Progenitor cell of endocrine pancreas (in vitro differentiated cells): ENCODE measurements around the gene INSL3. TPM values are rescaled to one million over a fixed set of nuclear protein-coding genes. Genes with fewer than 3 reads are reported as not detected.
A peak's percentile ranks its signal among the peaks of the same experiment; 100 is the strongest.
"Not testable (repeated sequence)": the region's sequence is repeated elsewhere in the genome, so short reads cannot be mapped to it uniquely, and the experiment has no call there.

Experiments
- DNase-seq: peaks from one replicate; pipeline ENCODE4 v3.0.0; 2021; ENCODE audit warnings: low spot score; ENCODE audit not compliant: unreplicated experiment
- H3K27ac Mint-ChIP-seq: 2 replicates; pipeline ENCODE4 v1.8.0; 2021; ENCODE audit warnings: mild to moderate bottlenecking, moderate library complexity, mixed read lengths
- H3K27me3 Mint-ChIP-seq: 2 replicates; pipeline ENCODE4 v1.8.0; 2021; ENCODE audit warnings: mixed read lengths
- H3K36me3 Mint-ChIP-seq: 2 replicates; pipeline ENCODE4 v1.8.0; 2022; ENCODE audit warnings: mixed read lengths; ENCODE audit not compliant: insufficient read depth
- H3K4me1 Mint-ChIP-seq: 2 replicates; pipeline ENCODE4 v1.8.0; 2021; ENCODE audit warnings: low read depth, mixed read lengths
- H3K4me3 Mint-ChIP-seq: 2 replicates; pipeline ENCODE4 v1.8.0; 2021; ENCODE audit warnings: low read depth, mild to moderate bottlenecking, moderate library complexity, mixed read lengths
- H3K9me3 Mint-ChIP-seq: 2 replicates; pipeline ENCODE4 v1.8.0; 2021; ENCODE audit warnings: low read depth, mixed read lengths
- total RNA-seq: library from RNA; stranded (reverse); gene quantifications from 2 replicates; pipeline ENCODE4 v1.2.1, GENCODE V29; 2021
- TF ChIP-seq, protein P1 (sequence below): fragments of 200-600 bp; sonication (generic); IDR thresholded peaks from one replicate; pipeline ENCODE4 v1.5.0; 2021; ENCODE audit warnings: antibody characterized with exemption, mild to moderate bottlenecking; ENCODE audit not compliant: unreplicated experiment

The INSL3 gene
- total RNA-seq, 1 donor from 2014 or later = not detected

DNA sequence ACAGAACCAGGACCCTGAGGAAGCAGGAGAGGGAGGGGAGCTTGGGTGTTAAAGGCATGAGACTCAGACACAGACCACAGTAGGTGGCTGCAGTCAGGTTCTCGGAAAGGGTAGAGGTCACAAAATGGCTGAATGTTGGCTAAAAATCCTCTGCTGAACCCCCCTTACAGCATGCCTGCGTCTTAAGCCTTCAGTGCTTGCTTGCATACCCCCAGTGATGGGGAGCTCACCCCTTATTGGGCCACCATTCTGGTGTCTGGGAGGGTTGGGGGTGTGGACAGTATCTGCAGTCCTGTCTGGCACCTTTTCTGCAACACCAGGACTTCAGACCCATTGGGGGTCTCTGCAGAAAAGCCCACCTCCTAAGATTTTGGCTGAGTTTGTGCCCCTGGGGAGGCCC, 40.5 kb downstream of the INSL3 start:
- Mint-ChIP-seq H3K4me3 (no peak overlapping the region), H3K36me3 (no peaks in the 10 kb centered on the region), H3K27me3 (peaks cover 30% of the 10 kb centered on the region), H3K27ac (no peak overlapping the region), H3K4me1 (peaks cover 3% of the 10 kb centered on the region), H3K9me3 (no peaks in the 10 kb centered on the region)
- no peak for DNase-seq
- TF ChIP-seq, protein P1, sequence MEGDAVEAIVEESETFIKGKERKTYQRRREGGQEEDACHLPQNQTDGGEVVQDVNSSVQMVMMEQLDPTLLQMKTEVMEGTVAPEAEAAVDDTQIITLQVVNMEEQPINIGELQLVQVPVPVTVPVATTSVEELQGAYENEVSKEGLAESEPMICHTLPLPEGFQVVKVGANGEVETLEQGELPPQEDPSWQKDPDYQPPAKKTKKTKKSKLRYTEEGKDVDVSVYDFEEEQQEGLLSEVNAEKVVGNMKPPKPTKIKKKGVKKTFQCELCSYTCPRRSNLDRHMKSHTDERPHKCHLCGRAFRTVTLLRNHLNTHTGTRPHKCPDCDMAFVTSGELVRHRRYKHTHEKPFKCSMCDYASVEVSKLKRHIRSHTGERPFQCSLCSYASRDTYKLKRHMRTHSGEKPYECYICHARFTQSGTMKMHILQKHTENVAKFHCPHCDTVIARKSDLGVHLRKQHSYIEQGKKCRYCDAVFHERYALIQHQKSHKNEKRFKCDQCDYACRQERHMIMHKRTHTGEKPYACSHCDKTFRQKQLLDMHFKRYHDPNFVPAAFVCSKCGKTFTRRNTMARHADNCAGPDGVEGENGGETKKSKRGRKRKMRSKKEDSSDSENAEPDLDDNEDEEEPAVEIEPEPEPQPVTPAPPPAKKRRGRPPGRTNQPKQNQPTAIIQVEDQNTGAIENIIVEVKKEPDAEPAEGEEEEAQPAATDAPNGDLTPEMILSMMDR = no peak

DNA sequence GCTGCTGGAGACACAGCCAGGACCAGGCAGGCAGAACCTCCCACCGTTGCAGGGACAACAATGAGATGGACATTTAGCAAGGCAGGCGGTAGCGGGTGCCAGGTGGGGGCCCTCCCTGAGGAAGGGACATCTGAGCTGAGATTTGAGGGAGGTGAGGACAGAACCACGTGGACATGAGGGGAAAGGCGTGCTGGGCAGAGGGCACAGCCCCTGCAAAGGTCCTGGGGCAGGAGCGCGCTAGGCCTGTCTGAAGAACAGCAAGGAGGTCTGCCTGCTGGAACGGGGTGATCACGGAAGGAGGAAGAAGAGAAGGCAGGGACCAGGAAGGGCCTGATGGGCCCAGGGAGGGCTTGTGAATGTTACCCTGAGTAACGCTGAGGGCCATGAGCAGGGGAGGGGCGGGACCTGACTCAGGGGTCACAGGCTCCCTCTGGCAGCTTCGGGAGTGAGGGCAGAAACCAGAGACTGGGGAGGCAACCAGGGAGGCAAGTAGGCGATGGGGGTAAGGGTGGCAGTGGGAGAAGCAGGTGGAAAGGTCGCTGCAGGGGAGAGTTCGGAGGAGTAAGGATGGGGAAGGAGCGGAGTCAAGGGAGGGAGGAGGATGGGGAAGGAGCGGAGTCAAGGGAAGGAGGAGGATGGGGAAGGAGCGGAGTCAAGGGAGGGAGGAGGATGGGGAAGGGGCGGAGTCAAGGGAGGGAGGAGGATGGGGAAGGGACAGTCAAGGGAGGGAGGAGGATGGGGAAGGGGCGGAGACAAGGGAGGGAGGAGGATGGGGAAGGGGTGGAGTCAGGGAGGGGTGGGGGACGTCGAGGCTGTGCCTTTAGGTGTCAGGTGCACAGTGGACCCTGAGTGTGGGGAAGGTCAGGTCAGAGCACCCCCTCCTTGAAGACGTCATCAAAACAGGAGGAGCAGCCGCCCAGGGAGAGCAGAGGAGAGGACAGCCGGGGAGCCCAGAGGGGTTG, 42.1 kb downstream of the INSL3 start:
- Mint-ChIP-seq H3K36me3 (no peaks in the 10 kb centered on the region), H3K9me3 (no peaks in the 10 kb centered on the region), H3K27me3 (peaks cover 34% of the 10 kb centered on the region), H3K4me1 (peaks cover 3% of the 10 kb centered on the region), H3K4me3 (peak overlapping the region; percentile 26), H3K27ac (no peak overlapping the region)
- TF ChIP-seq, protein P1 = no peak
- no peak for DNase-seq

DNA sequence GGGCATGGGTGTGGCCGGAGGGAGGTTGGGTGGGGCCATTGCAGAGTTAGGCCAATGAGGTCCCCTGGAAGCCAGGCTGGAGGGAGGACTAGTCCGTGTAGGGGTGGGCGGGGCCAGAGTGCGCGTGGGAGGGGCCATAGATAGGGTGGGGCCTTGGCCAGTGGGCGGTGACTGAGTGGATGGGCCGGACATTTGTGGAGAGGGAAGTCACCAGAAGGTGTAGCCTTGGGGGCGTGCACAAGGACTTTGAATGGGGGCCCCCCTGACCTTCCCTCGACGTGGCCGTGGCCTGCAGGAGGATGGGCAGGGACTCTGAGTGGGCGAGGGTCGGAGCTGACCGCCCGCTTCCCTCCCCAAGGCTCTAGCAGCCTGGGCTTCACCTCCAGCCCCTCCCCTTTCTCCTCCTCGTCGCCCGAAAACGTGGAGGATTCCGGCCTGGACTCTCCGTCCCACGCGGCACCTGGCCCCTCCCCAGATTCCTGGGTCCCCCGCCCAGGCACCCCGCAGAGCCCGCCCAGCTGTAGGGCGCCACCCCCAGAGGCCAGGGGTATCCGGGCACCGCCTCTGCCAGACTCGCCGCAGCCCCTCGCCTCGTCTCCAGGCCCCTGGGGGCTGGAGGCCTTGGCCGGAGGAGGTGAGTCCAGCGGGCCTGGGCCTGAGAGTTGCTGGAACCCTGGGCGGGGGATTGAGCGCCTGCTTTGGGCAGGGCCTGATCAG, 42.9 kb downstream of the INSL3 start:
- DNase-seq = no peak
- Mint-ChIP-seq H3K4me1 (peaks cover 3% of the 10 kb centered on the region), H3K27ac (no peak overlapping the region), H3K4me3 (peak overlapping the region; percentile 26), H3K27me3 (peaks cover 34% of the 10 kb centered on the region), H3K36me3 (no peaks in the 10 kb centered on the region), H3K9me3 (no peaks in the 10 kb centered on the region)
- TF ChIP-seq, protein P1 = no peak

DNA sequence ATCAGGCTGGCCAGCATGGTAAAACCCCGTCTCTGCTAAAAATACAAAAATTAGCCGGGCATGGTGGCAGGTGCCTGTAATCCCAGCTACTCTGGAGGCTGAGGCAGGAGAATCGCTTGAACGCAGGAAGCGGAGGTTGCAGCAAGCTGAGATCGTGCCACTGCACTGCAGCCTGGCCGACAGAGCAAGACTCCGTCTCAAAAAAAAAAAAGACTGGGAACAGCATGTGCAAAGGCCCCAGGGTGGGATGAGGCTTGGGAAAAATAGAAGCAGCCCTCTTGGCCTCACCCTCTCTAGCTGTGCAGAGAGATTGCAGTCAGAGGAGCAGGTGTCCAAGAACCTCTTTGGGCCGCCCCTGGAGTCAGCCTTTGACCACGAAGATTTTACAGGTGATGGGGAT, 43.5 kb downstream of the INSL3 start:
- not testable (repeated sequence) for DNase-seq, H3K4me3 Mint-ChIP-seq, H3K27ac Mint-ChIP-seq, H3K9me3 Mint-ChIP-seq, H3K36me3 Mint-ChIP-seq, H3K4me1 Mint-ChIP-seq
- H3K27me3 Mint-ChIP-seq = peaks cover 34% of the 10 kb centered on the region

DNA sequence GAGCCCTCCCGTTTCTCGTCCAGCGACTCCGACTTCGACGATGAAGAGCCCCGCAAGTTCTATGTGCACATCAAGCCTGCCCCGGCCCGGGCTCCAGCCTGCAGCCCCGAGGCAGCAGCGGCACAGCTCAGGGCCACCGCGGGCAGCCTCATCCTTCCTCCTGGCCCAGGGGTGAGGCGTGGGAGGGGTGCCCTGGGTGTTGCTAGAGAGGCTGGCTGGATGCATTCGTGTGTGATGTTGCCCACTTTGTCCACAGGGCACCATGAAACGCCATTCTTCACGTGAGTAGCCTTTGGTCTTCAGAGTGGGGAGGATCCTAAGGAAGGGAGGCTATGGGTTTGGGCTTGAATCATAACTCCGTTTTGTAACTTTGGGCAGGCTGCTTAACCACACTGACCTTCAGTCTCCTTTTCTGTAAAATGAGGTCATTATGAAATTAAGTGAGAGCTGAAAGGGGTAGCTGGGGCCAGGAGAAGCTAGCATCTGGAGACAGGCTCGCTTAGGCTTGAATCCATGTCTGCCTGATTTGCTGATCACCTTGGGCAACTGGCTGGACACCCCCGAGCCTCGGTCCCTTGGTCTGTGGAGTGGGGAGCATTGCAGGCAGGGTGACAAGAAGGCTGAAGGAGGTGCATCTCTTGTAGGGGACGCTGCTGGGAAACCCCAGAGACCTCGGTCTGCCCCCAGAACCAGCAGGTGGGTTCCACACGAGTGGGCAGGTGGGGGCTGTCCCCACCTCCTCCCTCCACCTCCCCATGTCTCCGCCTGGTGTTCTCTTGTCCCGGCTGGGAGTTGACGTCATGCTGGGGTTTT, 45.1 kb downstream of the INSL3 start:
- no peaks in the 10 kb centered on the region for H3K9me3 Mint-ChIP-seq
- peaks cover 31% of the 10 kb centered on the region for H3K27me3 Mint-ChIP-seq
- DNase-seq = no peak
- H3K4me1 Mint-ChIP-seq = peaks cover 3% of the 10 kb centered on the region
- no peak overlapping the region for H3K27ac Mint-ChIP-seq
- TF ChIP-seq, protein P1 = no peak
- H3K4me3 Mint-ChIP-seq = no peak overlapping the region
- H3K36me3 Mint-ChIP-seq = no peaks in the 10 kb centered on the region
